Cardiac septum (tissue), 1 donor: Measurements from ENCODE around the gene FMNL2. TPM values are rescaled to one million over a fixed set of nuclear protein-coding genes. Genes with fewer than 3 reads are reported as not detected.

ENCODE experiments used
- DNase-seq: peaks from one replicate; pipeline ENCODE4 v3.0.0-alpha.2; 2020; ENCODE audit warnings: low spot score
- intact Hi-C: fragments of 100-400 bp; cut with DNase I; formaldehyde crosslinking; loops from one replicate; pipeline ENCODE4 v1.14.0; 2022
- total RNA-seq: library from RNA; stranded (reverse); fragmentation: NEBNext Ultra II Directional; extraction: Animal tissue kit (Norgen Biotek cat#: 25700); gene quantifications from one replicate; pipeline ENCODE4 v1.2.1, GENCODE V29; 2021
- donor health status: DM: no; HTN: no; CAD: no.

Gene FMNL2
- total RNA-seq, 1 donor from 2014 or later, result 6.2 TPM

DNA sequence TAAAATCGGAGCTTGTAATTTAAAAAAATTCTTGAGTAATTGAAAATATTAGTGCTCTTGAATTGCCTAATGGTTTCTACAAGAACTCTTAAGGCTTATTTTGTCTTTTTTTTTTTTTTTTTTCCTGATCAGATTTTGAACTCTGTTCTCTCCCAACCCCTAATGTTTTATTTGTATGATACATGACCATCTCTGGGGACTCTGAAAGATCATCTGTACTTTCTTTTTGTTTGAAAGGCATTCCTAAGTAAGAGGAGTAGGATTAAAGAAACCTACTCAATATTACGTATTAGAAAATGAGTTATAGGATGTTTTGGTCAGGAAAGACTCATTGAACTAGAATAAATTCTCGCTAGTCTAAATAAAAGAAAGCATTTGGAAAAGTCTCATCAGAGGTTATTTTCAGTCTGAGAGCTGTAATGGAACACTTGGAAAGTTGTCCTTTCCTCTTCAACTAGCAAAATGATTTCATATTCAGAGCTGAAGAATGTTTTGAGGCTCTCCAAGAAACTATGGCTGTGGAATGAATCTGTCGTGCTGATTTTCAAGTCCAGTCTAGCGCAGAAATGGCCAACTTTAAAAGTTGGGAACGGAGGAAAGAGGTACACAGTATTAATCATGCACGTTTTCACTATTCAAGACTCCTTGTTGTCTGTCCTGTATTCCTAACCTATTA lies 199.6 kb downstream of the FMNL2 start:
- DNase-seq, result no peak
- intact Hi-C loops, result no loop called here

DNA sequence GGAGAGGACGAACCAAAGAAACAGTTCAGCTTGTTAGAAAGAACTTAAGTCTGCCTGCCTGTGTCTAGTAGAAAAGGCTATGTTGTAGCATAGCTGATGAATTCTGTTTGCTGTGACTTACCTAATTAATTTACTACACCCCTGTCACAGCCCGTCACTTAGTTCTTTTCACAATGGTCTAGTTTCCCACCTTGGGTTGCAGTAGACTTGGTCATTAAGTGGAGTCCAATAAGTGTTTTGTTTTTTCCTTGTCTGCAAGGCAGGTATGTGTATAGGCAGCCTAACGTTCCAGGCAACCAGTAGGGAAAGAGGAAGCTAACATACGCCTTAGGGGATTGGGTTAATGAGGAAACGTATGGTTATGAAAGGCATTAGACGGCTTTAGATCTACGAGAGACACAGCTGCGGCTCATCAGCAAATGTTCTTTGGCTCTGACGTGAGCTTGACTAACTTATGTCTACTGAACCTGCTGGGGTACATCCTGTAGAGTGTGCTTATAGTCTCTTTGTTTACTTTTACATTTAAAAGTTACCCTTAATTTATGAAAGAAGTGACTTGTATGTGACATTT lies 202.2 kb downstream of the FMNL2 start:
- intact Hi-C loops, result no loop called here
- DNase-seq, result no peak

DNA sequence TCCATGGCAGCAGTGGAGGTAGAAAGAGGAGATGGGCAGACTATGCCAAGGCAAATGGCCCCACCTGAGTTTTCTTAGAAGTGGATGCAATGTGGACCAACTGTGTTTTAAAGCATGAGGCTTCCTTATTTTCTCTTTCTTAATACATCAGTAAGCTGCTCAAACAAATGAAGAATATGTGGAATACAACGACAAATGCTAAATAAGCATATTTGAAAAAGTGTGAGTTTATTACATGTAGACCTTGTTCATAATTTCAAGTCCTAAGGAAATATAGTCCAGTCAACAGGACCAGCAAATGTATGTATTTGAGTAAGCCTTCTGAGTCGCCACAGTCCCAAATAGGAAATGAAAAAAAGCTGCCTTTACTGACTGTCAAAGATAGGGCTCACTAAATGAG lies 204.4 kb downstream of the FMNL2 start:
- intact Hi-C loops, result no loop called here
- DNase-seq, result no peak

DNA sequence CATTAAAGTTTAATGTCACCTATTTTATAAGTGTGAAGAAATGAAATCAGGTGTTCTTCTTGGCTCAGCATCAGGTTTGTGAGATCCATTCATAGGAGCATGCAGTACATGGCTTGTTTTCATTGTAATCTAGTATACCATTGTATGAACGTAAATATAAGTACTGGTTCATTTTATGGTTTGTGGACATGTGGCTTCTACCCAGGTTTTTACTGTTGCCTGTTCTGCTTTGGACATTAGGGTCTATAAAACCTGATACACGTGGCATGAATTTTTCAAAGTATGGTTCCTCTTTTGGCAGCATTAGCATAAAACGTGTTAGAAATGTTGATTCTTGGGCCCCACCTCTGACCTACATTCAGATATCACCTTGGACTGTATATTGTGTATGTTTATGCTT lies 206.7 kb downstream of the FMNL2 start:
- no peak for DNase-seq
- intact Hi-C loops, result no loop called here

DNA sequence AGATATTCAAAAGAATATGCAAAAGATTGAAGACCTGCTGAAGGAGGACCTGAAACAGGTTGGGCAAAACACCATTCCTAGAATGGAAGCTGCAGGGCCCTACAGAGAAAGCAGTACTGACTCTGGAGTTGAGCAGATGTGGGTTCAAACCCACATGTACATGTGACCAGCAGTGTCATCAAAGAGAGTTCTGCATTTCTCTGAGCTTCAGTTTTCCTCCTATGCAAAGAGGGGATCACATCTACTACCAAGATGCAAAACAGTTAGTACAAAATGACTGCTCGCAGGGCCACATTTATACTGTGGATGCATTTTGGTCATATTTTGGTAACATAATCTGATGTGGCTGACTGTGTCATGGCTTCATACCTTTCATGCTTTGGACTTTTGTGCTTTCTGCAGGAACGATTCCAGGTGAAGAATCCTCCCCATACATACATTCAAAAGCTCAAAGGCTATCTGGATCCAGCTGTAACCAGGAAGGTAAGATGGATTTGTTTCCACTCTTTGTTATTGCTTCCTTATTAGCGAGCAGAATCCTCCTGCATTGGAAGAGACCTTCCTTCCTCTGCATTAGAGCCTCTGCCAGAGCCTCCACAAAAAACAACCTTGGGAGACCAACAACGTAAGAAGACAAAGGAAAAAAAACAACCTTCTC lies 207.5 kb downstream of the FMNL2 start:
- intact Hi-C loops, result no loop called here
- no peak for DNase-seq

DNA sequence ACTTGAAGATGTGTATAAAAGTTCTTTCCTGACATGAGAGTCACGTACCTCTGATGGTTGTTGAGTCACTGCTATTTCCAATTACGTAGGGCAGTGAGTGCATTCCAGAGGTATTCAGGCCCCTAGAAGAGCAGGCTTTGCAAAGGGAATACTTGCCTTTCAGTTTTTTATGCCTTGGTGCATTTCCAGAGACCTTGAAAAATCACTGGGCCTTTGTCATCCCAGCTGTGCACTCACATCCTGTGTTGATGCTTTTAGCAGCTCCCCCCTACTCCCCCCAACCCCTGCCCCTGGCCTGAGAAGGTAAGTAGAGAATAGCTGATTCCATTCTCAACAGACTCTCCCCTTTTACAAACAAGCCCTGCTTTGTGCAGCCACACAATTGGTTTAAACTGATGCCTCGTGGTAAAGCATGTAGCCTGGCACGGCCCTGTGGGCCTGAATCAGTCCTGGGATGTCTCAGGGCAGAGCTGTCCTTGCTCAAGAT lies 208.1 kb downstream of the FMNL2 start:
- intact Hi-C loops, result no loop called here

DNA sequence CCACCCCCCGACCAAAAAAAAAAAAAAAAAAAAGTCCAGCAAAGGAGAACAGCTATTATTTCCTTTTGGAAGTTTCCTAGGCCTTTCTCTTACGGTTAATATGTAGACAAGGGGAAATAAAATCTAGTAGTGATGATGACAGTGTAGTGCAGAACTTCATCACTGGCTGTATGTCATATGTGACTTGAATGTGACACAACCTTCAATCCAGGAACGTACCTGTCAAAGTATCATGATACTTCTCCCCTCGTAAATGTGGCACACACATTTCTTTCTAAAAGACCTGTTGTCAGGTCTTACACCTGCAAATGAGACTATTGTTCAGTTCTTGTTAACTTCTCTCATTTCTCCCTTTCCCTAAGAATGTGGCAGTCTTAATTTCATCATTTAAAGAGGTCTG lies 208.7 kb downstream of the FMNL2 start:
- intact Hi-C loops, result no loop called here
- DNase-seq, result no peak

More for the DNA sequence above, 208.1 kb downstream of the FMNL2 start:
- DNase-seq, result no peak

DNA sequence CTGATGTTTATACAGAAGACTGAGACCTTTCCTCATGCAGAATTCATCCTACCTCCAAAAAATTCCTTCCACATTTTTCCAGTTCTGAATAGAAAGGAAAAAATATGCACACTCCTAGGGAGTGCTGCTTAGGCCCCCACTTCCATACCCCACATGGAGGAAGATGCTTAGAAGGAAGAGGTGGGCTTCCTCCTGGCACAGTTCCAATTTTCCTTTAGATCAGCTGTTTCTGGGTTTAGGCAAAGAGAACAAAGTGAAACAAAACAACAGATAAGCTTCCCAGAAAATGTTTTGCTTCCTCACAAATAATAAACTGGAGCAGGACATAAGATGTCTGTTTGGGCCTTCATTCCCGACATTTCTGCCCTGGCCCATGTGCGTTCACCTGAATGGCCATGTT lies 209.7 kb downstream of the FMNL2 start:
- no peak for DNase-seq
- intact Hi-C loops, result no loop called here

DNA sequence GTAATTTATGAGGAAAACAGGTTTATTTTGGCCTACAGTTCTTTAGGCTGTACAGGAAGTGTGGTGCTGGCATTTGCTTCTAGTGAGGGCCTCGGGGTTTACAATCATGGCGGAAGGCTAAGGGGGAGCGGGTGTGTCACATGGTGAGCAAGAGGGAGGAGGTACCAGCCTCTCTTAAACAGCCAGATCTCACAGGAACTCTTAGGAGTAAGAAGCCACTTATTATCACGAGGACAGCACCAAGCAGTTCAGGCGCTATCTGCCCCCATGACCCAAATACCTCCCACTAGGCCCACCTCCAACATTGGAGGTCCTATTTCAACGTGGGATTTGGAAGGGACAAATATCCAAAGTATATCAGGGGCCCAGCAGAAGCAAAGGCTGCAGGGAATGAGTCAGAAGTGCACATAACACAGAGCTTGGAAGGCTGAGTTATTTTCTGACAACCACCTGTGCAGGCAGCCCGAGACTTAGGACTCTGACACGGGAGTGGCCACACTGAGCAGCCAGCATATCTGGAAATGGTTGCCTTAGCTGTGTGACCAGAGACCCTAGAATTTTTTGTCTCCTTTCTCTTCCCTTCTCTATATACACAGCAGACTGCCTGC lies 211.4 kb downstream of the FMNL2 start:
- no peak for DNase-seq
- intact Hi-C loops, result no loop called here

DNA sequence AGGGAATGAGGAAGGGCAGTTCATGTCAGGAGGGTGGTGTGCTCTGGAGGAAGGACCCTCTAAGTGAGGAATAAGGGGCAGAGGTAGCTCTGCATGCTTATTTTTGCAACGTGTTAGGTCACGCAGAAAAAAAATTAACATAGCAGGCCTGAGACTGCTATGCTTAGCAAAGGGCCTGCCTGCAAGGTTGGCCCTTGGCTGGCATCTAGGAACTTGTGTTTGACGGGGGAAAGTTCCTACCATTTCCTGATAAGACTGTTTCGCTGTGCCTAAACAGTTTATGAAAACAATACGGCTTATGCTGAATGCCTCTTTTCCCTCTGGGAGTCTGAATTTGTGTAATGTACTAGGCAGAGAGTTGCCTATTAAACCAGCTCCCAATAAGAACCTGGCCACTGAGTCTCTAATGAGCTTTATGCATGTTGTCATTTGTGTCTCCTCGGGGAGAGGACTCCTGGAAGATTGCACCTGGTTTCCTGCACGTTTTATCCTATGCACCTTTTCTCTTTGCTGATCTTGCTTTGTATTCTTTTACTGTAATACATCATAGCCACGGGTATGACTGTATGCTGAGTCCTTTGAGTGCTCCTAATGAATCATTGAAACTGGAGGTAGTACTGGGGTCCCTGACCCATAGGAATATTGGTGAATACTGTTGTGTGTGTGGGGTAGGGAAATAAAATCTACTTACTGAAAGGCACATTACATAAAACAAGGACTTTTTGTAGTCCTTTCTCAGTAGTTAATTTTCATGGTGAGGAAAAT lies 213.3 kb downstream of the FMNL2 start:
- intact Hi-C loops, result no loop called here
- DNase-seq, result no peak

DNA sequence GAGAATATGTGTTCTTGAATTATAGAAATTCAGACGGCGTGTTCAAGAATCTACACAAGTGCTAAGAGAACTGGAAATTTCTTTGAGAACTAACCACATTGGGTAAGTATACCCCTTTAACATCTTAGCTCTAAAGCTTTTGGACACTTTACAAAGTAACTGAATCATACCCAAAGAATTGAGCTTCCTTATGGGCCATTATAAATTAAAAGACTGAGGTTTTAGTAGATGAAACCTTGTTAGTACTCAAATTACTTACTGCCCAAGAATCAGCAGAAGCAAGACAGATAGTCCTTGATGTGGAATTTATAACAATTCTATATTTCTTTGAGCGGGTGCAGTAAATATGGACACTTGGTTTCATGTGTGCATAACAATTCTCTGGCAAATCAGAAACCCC lies 214.0 kb downstream of the FMNL2 start:
- intact Hi-C loops, result no loop called here
- DNase-seq, result no peak

DNA sequence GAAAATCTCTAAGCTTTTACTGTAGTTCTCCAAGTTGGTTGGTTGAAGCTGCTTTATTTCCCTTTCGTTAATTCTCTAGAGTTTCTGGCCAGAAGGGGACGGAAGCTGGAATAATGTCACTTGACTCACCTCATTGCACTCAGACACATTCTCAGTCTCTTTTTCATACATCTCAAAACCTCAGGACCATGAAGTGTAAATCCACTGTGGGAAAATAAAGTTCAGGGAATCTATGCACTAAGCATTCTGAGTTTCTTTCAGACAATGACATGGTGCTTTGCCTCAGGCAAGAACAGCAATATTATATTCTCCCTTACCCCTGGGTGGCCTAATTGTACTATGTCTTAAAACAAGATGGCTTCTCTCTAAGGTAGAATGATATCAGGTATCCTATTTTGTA lies 214.4 kb downstream of the FMNL2 start:
- no peak for DNase-seq
- intact Hi-C loops, result no loop called here

DNA sequence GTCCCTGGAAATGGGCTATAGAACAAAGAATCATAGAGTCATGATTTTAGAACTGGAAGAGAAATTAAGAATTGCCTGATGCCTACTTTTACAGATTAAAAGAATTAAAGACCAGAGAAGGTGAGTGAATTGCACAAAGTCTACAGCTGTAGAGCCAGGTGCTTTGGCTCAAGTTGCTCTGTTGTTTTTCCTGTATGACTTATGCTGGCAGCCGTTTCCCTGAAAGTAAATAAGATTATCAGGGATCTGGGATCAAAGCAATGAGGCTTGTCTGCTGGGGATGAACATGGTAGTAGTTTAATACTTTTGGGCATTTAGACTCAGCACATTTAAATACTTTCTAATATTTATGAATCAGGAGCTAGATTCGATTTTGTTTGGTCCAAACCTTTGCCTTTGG lies 215.4 kb downstream of the FMNL2 start:
- no peak for DNase-seq
- intact Hi-C loops, result no loop called here

DNA sequence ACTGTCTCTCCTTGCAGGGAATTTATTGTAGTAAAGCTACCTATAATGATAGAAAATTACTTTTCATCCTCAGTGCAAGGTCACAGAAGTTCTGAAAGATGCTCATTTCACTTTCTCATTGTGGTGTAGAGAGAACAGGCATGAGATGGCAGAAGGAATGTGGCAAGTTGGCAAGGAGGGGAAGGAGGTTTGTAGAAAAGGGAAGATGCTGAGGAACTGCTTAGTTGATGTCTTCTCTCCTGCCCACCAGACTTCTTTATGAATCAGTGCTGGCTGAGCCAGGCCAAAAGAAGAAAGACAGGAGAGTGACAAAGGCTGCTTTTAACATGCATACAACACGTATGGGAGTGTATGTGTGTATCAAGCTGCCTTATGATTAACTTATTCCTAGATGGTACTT lies 217.9 kb downstream of the FMNL2 start:
- intact Hi-C loops, result no loop called here
- no peak for DNase-seq

DNA sequence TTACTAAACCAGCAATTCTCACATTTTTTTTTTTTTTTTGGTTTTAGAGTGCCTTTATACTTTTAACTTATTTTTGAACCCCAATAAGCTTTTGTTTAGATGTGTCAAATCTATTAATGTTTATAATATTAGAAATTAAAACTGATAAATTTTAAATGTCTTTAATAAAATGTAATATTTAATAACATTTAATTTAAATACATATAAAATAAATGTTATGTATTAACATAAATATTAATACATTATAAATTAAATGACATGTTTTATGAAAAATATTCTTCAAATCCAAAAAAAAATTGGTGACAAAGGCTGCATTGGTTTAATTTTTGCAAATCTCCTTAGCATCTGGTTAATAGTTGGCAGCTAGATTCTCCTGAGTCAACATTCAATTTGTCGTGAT lies 218.5 kb downstream of the FMNL2 start:
- intact Hi-C loops, result no loop called here
- DNase-seq, result no peak

DNA sequence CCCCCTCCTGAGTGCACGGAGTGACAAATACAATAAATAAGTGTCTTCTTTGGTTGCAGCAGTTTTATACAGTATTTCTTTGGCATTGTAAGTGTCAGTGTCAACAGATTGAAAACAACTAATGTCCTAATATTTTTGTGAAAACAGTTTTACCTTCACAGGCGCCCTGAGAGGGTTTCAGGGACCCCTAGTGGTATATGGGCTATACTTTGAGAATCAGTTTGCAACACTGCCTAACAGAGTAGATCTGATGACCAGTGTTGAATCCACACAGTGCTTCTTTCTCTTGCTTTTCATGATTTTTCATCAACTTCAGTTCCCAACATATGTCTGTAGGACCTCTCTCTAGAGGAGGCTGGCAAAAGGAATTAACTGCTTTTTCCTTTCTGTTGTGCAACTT lies 220.1 kb downstream of the FMNL2 start:
- DNase-seq, result no peak
- intact Hi-C loops, result no loop called here

DNA sequence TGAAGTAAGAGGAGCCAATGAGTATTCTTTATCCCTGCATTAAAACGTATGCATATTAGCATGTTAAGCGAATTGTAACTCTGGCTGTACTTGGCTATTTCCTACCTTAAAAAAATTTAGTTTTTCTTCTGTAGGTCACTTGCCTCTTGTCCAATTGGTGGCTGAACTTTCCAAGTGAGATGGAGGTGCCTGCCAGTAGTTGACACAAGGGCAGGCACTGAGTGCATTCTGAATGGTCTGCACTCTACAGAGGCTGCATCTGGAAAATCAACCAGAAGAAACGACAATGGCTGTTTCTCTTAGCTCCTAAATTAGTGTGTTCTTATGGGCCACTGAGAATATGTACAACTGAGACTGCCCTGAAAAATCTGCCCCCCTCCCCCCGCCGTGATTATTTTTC lies 221.5 kb downstream of the FMNL2 start:
- intact Hi-C loops, result no loop called here
- no peak for DNase-seq

DNA sequence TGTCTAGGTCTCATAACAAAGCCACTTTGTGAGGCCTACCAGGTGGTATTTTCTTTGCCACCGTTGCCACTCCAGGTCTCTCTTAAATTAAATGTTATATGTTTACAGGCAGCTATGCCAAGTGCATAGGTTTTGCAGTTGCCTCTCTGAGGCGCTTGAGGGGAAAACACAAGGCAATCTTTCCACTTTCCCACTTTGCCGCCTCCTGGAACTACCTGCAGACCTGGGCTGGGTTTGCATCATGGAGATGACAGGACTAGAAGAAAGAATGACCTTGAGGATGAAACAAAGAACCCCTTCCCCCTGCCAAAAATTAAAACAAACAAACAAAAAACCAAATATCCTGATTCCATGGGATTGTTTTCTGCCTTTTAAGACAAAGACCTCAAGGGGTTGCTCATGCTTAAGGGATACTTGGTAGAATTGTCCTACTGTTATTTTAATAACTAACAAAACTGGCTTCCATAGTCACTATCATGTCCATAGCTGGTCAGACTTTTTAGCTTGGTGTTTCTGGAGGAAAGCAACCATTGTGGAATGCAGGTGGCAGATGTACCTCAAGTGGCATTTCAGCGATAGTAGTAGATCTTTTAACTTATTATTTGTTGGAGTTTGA lies 222.4 kb downstream of the FMNL2 start:
- DNase-seq, result no peak
- intact Hi-C loops, result no loop called here

DNA sequence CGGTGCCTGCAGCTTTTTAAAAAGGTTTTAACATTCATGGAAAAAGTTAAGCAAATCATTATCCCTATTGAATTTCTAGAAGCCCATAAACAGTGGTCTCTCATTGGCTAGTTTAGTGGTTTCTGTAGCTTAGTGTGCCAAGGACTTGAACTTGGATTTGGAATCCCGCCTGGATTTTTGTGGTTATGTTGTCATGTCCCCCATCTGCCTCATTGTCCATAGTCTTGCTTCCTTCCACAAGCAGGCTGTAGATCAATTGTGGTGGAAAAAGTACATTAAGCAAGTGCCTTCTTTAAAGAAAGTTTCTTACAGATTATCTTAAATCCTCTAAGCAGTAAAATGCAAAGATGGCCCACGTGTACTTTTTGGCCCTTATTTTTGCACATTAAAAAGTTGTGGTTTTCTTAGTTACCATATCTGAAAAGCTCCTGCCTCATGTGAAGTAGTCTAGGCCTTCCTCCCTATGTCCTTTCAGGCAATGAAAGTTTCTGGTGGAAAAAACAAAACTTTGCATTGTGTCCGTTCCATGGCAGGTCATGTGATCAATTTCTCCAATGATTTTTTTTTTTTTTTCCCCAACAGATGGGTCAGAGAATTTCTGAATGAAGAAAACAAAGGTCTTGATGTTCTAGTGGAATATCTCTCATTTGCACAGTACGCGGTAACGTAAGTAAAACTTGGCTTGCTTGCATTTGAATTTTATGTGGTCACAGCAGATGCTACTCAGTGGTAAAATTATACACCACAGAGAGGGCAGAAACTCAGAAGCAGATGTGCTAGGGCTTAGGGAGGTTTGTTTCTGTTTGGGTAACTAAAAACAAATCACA lies 223.4 kb downstream of the FMNL2 start:
- DNase-seq, result no peak
- intact Hi-C loops, result no loop called here
